Measurements from ENCODE around the gene TEAD2. TPM values are rescaled to one million over a fixed set of nuclear protein-coding genes. Genes with fewer than 3 reads are reported as not detected.
A peak's percentile ranks its signal among the peaks of the same experiment; 100 is the strongest.

Gene TEAD2
- total RNA-seq, result 10 to 100 TPM in 2 of 4 donors, 1 to 10 TPM in 2; 3.8 to 12.4 (median 8.2) TPM

GRCh38 chr19:49362048-49362928 is at the start of gene TEAD2:
TSS of gene TEAD2 (minus strand) at chr19:49362416. CDS start at chr19:49360075, 2,341 bp downstream.
- peak within 1 kb of the TSS; percentile 37 to 81 (median 70) for H3K4me3 ChIP-seq
- no peak for DNase-seq
- H3K27me3 ChIP-seq, result peaks cover 0 to 26% (median 0%) of the 10 kb centered on the region in 4 donors
- TF ChIP-seq CTCF (IDR thresholded peaks at IDR 0.05) (no peak), POLR2A (IDR thresholded peaks at IDR 0.05) (peak in 1 of 4 donors; percentile 37)
- no peaks in the 10 kb centered on the region for H3K9me3 ChIP-seq
- H3K27ac ChIP-seq, result peak within 1 kb of the TSS; percentile 72 to 94 (median 94)
- H3K4me1 ChIP-seq, result peaks cover 10 to 48% (median 15%) of the 10 kb centered on the region in 3 donors
- H3K36me3 ChIP-seq, result peaks cover 0 to 22% (median 0%) of the 10 kb centered on the region in 3 donors
- intact Hi-C loops (cut with DNase I), result no loop called here
- 1 to 2% methylated on average over 14 to 18 of the region's 52 CpGs for WGBS, 2 donors

DNA sequence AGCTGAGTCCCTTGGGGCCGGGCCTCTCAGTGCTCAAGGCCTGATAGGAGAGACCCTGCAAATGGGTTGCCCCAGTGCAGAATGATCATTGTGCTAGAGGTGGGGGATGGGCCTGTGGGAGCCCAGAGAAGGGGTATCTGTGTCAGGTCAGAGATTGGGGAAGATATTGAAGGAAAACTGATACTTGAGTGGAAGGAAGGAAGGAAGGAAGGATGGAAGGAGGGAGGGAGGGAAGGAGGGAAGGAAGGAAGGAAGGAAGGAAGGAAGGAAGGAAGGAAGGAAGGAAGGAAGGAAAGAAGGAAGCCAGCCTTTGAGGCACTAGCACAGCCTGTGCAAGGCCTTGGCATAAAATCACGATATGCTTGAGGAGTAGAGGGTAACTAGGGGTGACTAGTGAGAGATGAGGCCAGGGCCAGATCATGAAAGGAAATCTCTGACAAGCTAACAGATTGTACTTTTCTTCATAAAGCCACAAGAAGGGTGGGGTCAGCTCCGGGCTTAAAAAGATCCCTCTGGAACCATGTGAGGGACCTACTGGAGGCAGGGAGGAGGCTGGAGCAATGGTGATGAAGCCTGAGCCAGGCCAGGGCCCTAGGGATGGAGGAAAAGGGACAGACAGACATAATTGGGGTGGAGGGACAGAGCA is 49.6 kb upstream of the TEAD2 start:
- H3K27ac ChIP-seq, result no peak overlapping the region
- no peaks in the 10 kb centered on the region for H3K9me3 ChIP-seq
- H3K36me3 ChIP-seq, result no peaks in the 10 kb centered on the region
- H3K4me1 ChIP-seq, result no peaks in the 10 kb centered on the region
- no peak for DNase-seq
- no peak overlapping the region for H3K4me3 ChIP-seq
- TF ChIP-seq POLR2A (IDR thresholded peaks at IDR 0.05) (no peak), CTCF (IDR thresholded peaks at IDR 0.05) (no peak)
- peaks cover 0 to 21% (median 0%) of the 10 kb centered on the region in 4 donors for H3K27me3 ChIP-seq
- intact Hi-C loops (cut with DNase I), result no loop called here
- WGBS, 2 donors, result 63 to 74% methylated on average over 2 to 3 of the region's 3 CpGs

DNA sequence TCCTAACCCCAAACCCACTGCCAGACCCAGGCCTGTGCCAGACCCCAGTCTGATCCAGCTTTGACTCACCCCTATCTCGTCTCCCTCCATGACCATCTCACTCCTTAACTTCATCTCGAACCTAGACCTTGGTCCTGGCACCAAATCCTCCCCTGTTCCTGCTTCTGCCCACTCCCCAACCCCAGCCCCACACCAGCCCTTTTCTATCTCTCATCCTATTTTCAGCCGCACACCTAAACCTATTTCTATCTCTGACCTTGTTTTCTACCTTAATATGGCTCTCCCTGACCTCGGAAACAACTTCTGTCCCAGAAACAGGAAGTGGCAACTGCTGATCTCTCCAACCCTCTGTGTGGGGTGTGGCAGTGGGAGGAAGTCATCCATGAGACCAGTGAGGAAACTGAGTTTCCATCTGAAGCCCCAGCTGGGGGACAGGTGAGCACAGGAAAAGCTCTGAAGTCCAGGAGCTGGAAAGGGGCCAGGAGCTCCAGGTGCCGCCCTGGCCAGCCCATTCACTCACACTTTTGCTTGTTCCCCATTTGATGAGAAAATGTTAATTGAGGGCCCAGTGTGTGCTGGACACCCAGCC is 47.3 kb upstream of the TEAD2 start:
- no peak for DNase-seq
- H3K4me3 ChIP-seq, result no peak overlapping the region
- no peaks in the 10 kb centered on the region for H3K4me1 ChIP-seq
- TF ChIP-seq POLR2A (IDR thresholded peaks at IDR 0.05) (no peak), CTCF (IDR thresholded peaks at IDR 0.05) (no peak)
- H3K27ac ChIP-seq, result no peak overlapping the region
- intact Hi-C loops (cut with DNase I), result no loop called here
- H3K9me3 ChIP-seq, result no peaks in the 10 kb centered on the region
- H3K27me3 ChIP-seq, result no peaks in the 10 kb centered on the region
- WGBS, 2 donors, result 63 to 76% methylated on average over 5 of the region's 5 CpGs
- no peaks in the 10 kb centered on the region for H3K36me3 ChIP-seq

DNA sequence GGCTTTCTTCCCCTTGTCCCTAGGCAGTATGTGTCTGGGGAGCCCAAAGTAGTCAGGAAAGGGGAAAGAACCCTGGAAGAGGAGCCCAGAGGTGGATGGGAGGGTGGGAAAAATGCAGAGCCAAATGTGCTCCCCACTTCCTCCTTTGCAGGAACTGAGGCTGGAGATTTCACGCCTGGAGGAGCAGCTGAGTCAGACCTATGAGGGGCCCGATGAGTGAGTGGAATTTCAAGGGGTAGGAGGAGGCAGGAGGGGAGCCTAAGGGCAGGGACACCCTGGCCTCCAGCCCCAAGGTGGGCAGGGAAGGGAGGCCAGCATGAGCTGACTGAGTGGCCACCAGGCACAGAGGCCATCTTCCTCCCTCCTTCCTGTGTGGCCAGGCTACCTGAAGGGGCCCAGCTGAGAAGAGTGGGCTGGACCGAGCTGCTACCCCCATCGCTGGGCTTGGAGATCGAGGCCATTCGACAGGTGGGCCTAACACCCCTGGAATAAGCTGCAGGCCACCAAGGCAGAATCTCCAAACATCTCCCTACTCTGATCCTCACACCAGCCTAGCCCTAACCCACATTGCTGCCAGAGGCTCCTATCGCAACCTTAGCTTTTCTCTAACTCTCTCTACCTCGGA is 46.7 kb upstream of the TEAD2 start:
- 61 to 72% methylated on average over 6 to 8 of the region's 8 CpGs for WGBS, 2 donors
- intact Hi-C loops (cut with DNase I), result no loop called here
- no peak overlapping the region for H3K27ac ChIP-seq
- no peaks in the 10 kb centered on the region for H3K36me3 ChIP-seq
- no peak for TF ChIP-seq CTCF (IDR thresholded peaks at IDR 0.05)
- no peak overlapping the region for H3K4me3 ChIP-seq
- DNase-seq, result no peak
- no peaks in the 10 kb centered on the region for H3K9me3 ChIP-seq
- no peaks in the 10 kb centered on the region for H3K27me3 ChIP-seq
- no peaks in the 10 kb centered on the region for H3K4me1 ChIP-seq

All from esophagus squamous epithelium (tissue), 5 donors.